Islet precursor cell (in vitro differentiated cells): ENCODE measurements around the gene APOB.

Source experiments
- DNase-seq: peaks from one replicate; pipeline ENCODE4 v3.0.0-alpha.2; 2018

Gene APOB

DNA sequence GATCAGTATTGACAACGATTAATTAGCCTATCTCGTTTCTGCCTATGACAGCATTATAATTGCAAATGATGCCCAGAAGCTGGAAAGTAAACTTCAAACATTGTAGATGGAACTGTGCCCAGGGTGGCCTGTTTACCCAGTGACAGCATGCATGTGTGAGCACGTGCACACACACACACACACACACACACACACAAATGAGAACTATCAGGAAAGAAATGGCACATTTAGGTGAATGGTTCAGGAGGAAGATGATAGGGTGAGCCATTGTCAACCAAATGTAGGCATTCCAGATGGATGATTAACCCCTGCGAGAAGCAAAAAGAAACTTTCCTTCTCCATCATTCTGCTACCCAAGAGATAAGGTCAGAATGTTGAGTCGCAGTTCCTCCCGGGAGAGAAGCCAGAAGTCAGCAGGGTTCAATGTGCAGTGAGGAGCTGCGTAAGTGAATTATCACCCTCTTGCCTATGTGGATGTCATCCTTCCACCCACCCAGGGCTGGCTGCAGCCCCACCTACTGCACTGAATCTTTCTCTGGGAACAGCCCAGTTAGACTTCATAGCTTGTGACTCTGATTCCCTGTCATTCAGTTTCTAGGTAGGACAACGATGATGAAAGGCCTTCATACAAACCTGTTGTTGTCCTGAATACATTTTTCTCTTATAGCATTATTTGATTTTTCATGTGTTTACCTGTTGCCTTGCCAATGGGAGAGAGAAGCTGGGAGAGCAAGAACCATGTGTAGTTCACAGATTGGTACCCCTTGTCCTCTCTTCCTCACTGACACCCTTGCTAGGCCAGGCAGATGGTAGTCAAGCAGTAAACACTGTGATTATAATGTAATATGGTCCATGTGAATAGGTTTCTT is 3.5 kb upstream of the APOB start:
- DNase-seq: peak; percentile 55

GRCh38 chr2:21046506-21046905 is 2.6 kb upstream of the APOB start:
- peak; percentile 14 for DNase-seq

DNA sequence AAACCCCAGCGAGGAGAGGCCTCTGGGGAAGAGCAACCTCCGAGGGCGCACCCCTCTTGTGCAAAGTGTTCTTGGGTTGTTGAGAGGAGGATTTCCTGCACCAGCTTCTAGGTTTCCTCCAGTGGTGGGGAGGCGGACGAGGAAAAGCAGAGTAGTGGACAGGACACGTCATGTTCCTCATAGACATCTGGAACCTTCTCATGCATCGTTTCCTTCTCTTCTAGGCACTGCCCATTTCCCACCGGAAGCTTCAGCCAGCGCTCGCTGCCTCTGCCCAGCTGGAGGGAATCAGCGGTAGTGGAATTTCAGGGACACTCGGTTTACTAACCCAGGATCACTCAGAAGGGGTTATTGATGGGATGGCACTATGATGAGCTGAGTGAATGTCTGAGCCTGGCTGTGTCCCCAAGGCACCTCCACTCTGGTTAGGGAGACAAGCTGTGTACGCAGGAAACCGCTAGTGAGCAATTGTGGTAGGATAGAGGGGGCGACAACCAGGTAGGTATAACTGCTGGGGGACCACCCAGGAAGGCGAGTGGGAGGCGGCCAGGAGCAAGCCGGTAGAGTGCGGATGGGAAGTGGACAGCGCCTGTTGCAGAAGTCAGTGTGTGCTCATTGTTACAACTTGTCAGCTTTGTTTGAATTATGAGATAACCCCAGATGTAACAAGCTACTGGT is 960 bp upstream of the APOB start:
- DNase-seq: peak; percentile 49

- peak; percentile 82 for DNase-seq
Measured at GRCh38 chr2:21042958-21043743, 722 bp downstream of the APOB start.

DNA sequence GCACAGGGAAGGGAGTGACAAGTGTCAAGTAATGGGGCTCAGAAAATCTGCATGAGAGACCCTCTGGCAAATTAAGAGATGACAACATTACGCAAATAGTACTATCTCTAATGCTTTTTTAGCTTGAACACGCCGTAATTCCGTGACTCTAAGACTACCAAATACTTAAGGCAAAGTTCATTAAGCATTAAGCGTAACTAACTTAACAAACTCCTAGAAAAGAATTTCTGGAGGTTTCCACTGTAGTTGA is 1.2 kb downstream of the APOB start:
- DNase-seq: no peak

DNA sequence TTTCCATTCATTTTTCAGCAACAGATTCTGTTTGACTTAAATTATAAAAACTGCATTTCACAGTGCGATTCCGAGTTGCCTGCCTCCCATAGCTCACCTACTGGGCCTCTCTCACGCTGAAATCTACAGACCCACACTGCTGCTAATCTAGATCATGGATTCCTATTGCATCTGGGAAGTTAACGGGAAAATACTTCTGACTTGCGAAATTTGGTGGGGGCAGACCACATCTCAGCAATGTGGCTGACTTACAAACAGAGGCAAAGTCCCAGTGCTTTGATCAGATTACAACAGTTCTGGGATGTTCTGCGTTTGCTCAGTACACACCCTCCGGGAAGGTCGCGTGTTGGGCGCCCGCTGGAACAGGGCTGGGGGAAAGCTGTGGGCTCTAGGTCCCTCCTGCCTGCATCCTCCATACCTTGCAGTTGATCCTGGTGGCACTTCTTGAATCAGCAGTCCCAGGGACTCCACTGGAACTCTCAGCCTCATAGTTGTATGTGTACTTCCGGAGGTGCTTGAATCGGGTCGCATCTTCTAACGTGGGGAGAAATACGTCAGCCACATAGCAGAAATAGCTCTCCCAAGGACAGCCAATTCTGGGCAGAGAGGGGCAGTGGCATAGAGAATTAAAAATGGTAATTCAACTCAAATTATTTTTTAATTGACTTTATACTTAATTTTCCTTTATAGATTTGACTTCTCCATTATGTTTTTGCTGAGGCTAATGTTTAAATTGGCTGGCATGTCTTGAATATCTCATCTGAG is 1.7 kb downstream of the APOB start:
- peak; percentile 63 for DNase-seq

- peak; percentile 3 for DNase-seq
Measured at GRCh38 chr2:21041462-21041861, 2.4 kb downstream of the APOB start.

GRCh38 chr2:21040468-21041377 is 3.1 kb downstream of the APOB start:
- DNase-seq: peak; percentile 43

DNA sequence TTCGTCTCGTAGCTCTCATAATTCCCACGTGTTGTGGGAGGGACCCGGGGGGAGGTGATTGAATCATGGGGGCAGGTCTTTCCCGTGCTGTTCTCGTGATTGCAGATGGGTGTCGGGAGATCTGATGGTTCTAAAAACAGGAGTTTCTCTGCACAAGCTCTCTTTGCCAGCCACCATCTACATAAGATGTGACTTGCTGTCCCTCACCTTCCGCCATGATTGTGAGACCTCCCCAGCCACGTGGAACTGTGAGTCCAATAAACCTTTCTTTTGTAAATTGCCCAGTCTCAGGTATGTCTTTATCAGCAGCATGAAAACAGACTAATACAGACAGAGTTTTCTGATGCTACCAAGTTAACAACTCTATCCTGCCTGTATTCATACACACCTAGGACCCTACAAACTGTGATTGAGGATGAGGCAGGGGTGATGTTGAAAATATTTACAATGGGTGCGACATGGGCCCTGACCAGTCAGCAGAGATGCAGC is 3.9 kb downstream of the APOB start:
- DNase-seq: no peak

DNA sequence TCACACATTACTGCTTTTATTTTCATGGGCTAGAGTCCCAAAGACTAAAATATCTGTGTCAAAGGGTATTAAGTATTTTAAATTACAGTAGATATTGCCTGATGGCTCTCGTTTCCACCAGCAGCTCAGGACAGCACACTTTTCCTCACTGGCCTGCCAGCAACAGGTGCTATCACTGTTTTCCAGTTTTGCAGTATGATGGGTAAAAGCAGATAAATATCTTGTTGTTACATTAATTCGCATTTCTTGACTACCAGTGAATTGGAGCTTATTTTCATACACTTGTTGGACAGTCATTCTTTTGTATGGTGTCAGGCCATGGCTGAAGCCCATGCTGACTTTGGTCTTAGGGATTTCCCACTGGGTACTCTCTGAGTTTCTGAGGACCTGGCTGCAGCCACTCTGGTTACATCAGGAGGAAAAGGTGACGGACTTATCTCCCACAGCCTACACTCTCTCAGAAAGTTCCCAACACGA is 4.8 kb downstream of the APOB start:
- no peak for DNase-seq

DNA sequence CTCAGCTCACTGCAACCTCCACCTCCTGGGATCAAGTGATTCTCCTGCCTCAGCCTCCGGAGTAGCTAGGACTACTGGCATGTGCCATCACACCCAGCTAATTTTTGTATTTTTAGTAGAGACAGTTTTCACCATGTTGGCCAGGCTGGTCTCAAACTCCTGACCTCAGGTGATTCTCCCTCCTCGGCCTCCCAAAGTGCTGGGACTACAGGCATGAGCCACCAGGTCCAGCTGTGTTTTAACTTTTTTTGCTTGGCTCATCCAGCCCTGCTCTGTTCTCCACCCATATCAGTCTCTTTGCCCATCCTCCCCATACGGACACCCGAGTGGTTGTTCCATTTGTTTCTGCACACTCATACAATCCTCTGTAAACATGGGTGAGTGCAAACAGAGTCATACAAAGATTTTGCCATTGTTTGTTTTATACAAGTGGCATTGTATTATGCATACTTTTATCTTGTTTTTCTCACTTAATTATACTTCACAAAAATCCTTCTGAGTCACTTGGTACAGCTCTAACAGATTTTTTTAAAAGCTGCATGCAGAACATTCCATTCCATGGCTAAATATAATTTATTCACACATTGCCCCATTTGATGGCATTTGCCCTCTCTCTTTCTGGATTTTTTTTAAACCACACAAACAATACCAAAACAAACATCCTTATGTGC is 5.3 kb downstream of the APOB start:
- peak; percentile 23 for DNase-seq

GRCh38 chr2:21037671-21038108 is 6.2 kb downstream of the APOB start:
- DNase-seq: peak; percentile 32

- peak; percentile 25 for DNase-seq
Measured at GRCh38 chr2:21036708-21037670, 6.9 kb downstream of the APOB start.

DNA sequence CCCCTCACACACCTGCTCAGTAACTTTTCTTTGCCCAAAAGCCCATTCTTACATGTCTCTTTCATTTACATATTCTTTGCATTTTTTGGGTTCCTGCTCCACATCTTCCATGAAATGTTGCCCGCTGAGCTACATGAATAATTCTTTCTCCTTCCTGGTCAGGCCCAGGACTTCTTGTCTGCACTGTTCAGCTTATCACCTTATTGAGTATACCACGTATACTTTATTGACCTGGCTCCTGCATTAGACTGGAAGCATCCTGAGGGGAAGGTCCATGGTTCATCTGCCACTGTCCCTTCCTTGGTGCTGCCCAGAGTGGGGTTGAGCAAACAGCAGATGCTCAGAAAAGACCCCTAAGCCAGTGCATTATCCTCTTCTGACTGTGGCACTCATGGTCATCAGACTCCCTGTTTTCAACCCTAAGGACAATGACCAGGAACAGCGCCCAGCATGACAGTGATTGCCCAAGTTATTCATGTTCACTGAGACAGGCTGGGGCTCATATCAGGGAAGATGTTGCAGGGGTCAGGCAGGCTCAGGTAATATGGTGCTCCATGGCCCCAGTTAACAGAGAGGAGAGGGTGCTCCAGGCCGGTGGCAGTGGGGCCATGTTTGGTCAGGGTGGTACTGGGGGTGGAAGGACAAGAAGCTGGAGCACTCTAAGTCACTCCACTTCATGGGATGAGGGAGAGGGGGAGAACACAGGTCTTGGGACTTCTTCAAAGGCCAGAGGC is 7.7 kb downstream of the APOB start:
- DNase-seq: peak; percentile 22

DNA sequence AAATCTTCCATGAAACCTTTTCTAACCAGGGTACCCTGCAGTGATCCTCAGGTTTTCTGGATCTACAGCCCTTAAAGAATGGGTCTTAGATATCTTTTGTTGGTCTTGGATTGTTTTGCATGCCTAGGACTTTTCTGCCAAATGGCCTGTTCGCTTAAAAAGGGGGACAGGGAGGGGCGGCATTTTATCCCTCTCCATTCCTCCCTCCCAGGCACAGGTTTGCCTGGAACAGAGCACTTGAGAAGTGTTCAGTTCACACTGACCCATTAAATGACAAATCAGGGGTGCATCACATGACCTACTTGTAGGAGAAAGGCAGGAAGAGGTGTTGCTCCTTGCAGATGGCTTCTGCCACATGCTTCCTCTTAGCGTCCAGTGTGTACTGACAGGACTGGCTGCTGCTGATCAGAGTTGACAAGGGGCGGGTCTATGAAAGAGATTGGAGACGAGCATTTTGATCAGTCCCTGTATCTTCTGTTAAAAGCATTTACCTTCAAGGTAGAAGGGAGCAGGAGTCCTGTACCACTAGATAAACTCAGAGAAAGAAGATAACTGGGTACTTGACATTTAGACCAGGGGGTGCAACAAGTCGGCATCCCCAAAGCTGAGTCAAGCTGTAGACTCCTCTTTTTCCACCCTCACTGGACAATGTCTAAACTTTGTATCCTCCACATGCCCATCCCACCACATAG is 8.4 kb downstream of the APOB start:
- peak; percentile 30 for DNase-seq

GRCh38 chr2:21034972-21035279 is 8.9 kb downstream of the APOB start:
- DNase-seq: no peak

DNA sequence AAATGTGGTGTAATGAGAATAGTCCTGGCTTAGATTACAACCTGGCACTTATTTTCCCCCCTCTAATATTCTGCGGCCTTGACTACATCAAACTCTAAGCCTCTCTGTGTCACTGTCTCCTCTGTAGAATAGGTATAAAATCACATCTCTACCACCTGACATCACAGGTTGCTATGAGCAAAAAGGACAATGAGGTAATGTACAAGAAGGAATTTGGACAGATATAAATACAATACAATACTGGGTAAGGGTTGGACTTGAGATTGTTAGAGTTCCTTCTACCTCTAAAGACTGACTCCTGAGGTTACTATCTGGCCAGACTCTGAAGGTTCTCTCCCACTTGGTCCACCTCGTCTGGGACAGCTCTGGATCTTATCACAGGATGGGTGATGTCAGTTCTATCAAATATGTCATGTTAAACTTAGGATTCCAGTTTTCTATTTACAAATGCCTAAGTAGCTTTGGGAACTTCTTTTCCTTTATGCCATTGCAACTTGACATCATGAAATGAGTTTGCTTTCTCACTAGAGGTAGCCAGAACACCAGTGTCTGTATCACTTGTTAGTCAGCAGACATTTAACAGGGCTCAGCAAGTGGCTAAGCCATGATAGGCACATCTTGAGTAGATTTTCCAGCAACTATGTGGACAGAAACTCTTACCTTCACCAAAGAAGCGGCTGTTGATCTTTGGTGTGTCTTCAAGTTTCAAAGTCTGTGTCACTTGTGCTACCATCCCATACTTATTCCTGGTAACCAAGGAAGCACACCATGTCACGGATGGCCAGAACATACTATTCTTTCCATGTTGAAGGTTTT is 9.5 kb downstream of the APOB start:
- DNase-seq: peak; percentile 12
